Heart left ventricle (tissue), 13 donors: ENCODE results near the gene TASP1.

Source experiments
- CTCF ChIP-seq, 12 donors: fragments of 200-600 bp; sonication (generic) in 4 of 12; IDR thresholded peaks; one replicate each; pipeline versions ENCODE4 v1.5.0 to v1.8.0; 2018 to 2022; ENCODE audit warnings: antibody characterized with exemption in 12 of 12, mild to moderate bottlenecking in 5 of 12
- POLR2A ChIP-seq, 2 donors: fragments of 450-650 bp; IDR thresholded peaks; one replicate each; pipeline ENCODE4 v1.6.1; 2017; ENCODE audit warnings: antibody characterized with exemption in 2 of 2, mild to moderate bottlenecking in 2 of 2, moderate library complexity in 2 of 2
- donor health status: ischemic (EF 13 %, LVEDD 7.1; RV severe dilation, severe dysfunction).
- donor health status: DM: no; HTN: yes; CAD: no.
- donor health status: DM: no; HTN: no; CAD: no.
- donor health status: ischemic (EF 25% LVEDD 6.9; RV normal size, moderate dysfunction).
- donor health status: ischemic (EF 25% LVEDD 5.7; RV mildly dilated, moderate dysfunction).
- donor health status: ischemic (EF 35%, LVEDD 5.7; RV mildly dilated, moderate dysfunction).
- donor health status: nonischemic (EF 11% LVEDD 7.7; RV severe dilation, severe dysfunction).
- donor health status: DM: yes; HTN: yes; CAD: no.
- donor health status: PGD.
- donor health status: ischemic (EF 29% LVEDD 5.4; RV normal size, mild dysfunction).
- donor health status: nonischemic (EF 23%, LVEDD 6.1; RV moderate dilation, normal function).

GRCh38 chr20:13661070-13661685 lies 22.4 kb upstream of the TASP1 start:
- TF ChIP-seq CTCF (IDR thresholded peaks at IDR 0.05) (no peak), POLR2A (IDR thresholded peaks at IDR 0.05) (no peak)
